Nephron (organoid): ENCODE measurements around the gene XDH.

ENCODE experiments used
- H3K27ac Mint-ChIP-seq, 3 experiments: 2 replicates each; pipeline ENCODE4 v1.8.0; 2020; ENCODE audit warnings: mixed read lengths in 3 of 3, mild to moderate bottlenecking in 2 of 3, moderate library complexity in 1 of 3
- H3K27me3 Mint-ChIP-seq: 2 replicates; pipeline ENCODE4 v1.8.0; 2021; ENCODE audit warnings: low read depth, mild to moderate bottlenecking, moderate library complexity, mixed read lengths
- H3K36me3 Mint-ChIP-seq: 2 replicates; pipeline ENCODE4 v1.8.0; 2020; ENCODE audit warnings: low read depth, mixed read lengths
- H3K4me1 Mint-ChIP-seq: 2 replicates; pipeline ENCODE4 v1.8.0; 2020; ENCODE audit warnings: mixed read lengths
- H3K4me3 Mint-ChIP-seq, 3 experiments: 2 replicates each; pipeline ENCODE4 v1.8.0; 2020; ENCODE audit warnings: mild to moderate bottlenecking in 3 of 3, mixed read lengths in 3 of 3, moderate library complexity in 2 of 3
- H3K9me3 Mint-ChIP-seq: 2 replicates; pipeline ENCODE4 v1.8.0; 2020; ENCODE audit warnings: mixed read lengths
- TF ChIP-seq, protein P1 (sequence below), 3 experiments: fragments of 200-600 bp; sonication (generic); IDR thresholded peaks; one replicate each; pipeline ENCODE4 v1.5.0; 2021; ENCODE audit warnings: antibody characterized with exemption in 3 of 3; ENCODE audit not compliant: unreplicated experiment in 3 of 3

Gene XDH

DNA sequence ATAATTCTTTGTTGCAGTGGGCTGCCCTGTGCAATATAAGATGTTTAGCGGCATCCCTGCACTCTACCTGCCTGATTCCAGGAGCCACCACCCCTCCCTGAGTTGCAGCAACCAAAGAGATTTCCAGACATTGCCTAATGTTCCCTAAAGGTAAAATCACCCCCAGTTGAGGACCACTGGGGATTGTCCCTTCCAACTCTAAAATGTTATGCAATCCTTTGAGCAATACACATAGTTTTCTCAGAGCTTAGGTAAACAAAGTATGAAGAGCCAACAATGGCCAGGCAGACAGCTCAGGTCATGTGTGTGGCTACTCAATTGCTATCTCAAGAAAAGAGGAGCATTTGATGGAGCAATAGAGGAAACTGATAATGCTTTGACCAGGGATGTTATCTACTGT lies 87.0 kb downstream of the XDH start:
- no peaks in the 10 kb centered on the region for H3K36me3 Mint-ChIP-seq
- H3K27ac Mint-ChIP-seq: no peak overlapping the region
- peaks cover 27% of the 10 kb centered on the region for H3K27me3 Mint-ChIP-seq
- H3K4me3 Mint-ChIP-seq: no peak overlapping the region
- TF ChIP-seq, protein P1, sequence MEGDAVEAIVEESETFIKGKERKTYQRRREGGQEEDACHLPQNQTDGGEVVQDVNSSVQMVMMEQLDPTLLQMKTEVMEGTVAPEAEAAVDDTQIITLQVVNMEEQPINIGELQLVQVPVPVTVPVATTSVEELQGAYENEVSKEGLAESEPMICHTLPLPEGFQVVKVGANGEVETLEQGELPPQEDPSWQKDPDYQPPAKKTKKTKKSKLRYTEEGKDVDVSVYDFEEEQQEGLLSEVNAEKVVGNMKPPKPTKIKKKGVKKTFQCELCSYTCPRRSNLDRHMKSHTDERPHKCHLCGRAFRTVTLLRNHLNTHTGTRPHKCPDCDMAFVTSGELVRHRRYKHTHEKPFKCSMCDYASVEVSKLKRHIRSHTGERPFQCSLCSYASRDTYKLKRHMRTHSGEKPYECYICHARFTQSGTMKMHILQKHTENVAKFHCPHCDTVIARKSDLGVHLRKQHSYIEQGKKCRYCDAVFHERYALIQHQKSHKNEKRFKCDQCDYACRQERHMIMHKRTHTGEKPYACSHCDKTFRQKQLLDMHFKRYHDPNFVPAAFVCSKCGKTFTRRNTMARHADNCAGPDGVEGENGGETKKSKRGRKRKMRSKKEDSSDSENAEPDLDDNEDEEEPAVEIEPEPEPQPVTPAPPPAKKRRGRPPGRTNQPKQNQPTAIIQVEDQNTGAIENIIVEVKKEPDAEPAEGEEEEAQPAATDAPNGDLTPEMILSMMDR (IDR thresholded peaks at IDR 0.05; ENCODE audit: unreplicated experiment in 3 of 3): no peak
- no peaks in the 10 kb centered on the region for H3K9me3 Mint-ChIP-seq
- no peaks in the 10 kb centered on the region for H3K4me1 Mint-ChIP-seq

DNA sequence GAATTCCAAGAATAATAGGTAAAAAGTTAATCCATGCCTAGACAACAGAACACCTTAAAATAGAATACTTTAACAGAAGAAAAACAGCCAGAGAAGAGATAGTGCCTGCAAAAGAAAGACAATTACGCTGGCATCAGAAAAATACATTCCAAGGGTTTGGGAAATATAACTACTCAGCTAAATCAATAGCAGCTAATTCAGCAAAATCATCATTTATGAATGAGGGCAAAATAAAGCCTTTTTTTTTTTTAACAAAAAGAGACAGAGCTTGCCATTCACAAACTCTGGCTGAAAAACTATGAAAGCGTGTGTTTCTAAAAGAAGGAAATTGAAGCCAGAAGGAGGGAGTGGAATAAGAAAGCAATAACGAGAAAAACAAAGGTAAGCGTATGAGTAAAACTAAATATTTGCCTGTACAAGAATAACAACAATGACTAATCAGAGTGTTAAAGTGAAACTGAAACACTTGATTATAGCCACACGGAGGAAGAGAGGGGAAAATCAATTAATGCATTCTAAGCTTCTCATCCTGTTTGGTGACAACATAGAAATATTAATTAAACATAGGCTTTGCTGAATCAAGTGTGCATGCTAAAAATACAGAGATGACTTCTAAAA lies 90.4 kb downstream of the XDH start:
- Mint-ChIP-seq H3K36me3 (no peaks in the 10 kb centered on the region), H3K4me3 (no peak overlapping the region), H3K9me3 (no peaks in the 10 kb centered on the region), H3K27ac (no peak overlapping the region), H3K27me3 (peaks cover 4% of the 10 kb centered on the region), H3K4me1 (no peaks in the 10 kb centered on the region)
- TF ChIP-seq, protein P1 (IDR thresholded peaks at IDR 0.05; ENCODE audit: unreplicated experiment in 3 of 3): no peak

DNA sequence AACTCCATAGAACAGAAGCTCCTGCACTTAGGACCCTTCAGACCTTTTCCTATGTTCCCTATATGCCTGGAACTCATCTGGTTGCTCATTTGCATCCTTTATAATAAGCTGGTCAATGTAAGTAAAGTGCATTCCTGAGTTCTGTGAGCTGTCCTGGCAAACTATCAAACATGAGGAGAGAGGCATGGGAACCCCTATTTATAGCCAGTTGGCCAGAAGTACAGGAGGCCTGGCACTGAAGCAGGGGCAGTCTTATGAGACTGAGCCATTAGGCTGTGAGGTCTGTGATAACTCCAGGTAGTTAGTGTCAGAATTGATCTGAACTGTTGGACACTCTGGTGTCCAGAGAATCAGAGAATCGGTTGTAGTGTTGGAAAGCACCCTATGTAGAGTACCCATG lies 92.2 kb downstream of the XDH start:
- H3K4me1 Mint-ChIP-seq: no peaks in the 10 kb centered on the region
- no peaks in the 10 kb centered on the region for H3K36me3 Mint-ChIP-seq
- H3K27ac Mint-ChIP-seq: no peak overlapping the region
- no peak overlapping the region for H3K4me3 Mint-ChIP-seq
- TF ChIP-seq, protein P1 (IDR thresholded peaks at IDR 0.05; ENCODE audit: unreplicated experiment in 3 of 3): no peak
- H3K27me3 Mint-ChIP-seq: peaks cover 4% of the 10 kb centered on the region
- H3K9me3 Mint-ChIP-seq: no peaks in the 10 kb centered on the region

DNA sequence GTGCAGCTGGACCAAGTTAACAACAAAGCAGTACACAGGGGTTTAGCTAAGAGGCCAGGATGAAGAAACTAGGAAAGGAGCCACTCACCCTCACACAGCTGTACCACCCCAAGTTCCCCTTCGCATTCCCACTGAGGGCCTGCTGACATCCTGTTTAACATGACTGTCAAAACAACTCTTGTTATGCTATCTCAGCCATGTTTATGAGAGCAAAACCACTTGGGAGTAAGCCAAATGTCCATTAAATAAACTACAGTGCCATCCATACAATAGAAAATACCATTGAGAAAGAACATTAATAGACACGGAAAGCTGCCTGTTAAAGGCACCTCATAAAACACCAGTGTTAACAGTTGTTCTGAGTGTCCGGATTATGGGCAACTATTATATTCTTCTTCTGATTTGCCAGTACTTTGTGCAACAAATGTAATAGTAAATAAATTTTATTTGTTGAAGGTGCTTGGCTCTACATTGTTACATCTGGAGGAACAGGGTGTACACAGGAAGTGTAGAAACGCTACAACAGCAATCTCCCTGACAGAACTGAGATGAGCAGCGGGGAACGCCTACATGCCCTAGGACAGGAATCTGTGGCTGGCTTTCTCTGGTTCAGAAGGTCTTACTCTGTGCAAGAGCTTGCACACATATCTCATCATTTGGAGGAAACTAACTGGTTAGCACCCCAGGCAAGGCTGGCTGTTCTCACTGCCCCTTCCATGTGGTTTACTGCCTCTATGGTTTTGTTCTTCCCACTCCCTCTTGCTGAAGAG lies 95.0 kb downstream of the XDH start:
- Mint-ChIP-seq H3K36me3 (no peaks in the 10 kb centered on the region), H3K4me1 (no peaks in the 10 kb centered on the region), H3K4me3 (no peak overlapping the region), H3K27ac (no peak overlapping the region), H3K27me3 (peaks cover 5% of the 10 kb centered on the region), H3K9me3 (no peaks in the 10 kb centered on the region)
- TF ChIP-seq, protein P1 (IDR thresholded peaks at IDR 0.05; ENCODE audit: unreplicated experiment in 3 of 3): no peak

DNA sequence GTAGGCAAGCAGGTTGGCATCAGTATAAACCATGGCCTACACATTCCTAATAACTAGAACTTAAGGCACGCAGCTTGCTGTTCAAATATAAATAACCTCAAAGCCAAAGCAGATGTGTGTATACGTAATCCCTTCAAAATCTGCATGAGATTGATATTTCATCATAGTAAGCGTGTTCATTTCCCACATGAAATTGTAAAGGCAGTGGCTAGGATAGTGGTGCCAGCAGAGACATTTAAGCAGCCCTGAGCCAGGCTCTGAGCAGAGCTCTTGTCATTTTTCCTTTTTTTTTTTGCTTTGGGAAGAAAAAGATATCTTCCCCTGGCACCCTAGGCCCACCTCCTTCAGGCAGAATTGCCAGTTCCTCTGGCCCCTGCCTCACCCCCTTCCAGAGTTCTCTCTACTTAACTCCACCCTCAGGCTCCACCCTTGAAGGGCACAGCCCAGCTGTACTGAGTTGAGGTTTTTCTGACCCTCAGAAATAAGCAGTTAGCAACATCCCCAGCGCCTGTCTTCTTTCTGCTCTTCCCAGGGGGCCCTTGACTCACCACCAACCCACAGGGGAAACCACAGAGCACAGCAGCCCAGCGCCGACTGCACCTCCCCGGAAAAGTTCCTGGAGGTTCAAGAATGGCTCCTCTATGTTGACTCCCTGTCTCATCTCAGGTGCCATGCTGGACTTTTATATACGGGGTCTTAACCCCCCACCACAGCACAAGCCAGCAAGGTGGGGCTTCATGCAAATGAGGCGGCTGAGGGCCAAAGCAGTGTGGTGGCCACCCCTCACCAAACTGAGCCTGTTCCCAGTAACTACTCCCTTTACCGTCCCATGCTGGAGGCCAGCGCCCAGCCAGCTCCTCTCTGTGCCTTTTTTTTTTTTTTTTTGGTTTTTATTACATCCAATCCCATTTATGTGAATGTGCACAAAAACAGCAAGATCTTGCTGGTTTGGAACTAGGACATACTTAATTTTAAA lies 95.9 kb downstream of the XDH start:
- TF ChIP-seq, protein P1 (IDR thresholded peaks at IDR 0.05; ENCODE audit: unreplicated experiment in 3 of 3): no peak
- Mint-ChIP-seq H3K27me3 (peaks cover 5% of the 10 kb centered on the region), H3K9me3 (no peaks in the 10 kb centered on the region), H3K4me3 (no peak overlapping the region), H3K4me1 (no peaks in the 10 kb centered on the region), H3K27ac (no peak overlapping the region), H3K36me3 (no peaks in the 10 kb centered on the region)
